Activated CD4-positive, CD25-positive, alpha-beta regulatory T cell treated with anti-CD3 and anti-CD28 coated beads, Interleukin-2, amount 50 U/mL, for 72 hours (primary cell): ENCODE data around the gene PPP3CA.
A peak's percentile ranks its signal among the peaks of the same experiment; 100 is the strongest.

ENCODE experiments used
- DNase-seq: peaks from one replicate; pipeline ENCODE4 v3.0.0; 2021

The PPP3CA gene

DNA sequence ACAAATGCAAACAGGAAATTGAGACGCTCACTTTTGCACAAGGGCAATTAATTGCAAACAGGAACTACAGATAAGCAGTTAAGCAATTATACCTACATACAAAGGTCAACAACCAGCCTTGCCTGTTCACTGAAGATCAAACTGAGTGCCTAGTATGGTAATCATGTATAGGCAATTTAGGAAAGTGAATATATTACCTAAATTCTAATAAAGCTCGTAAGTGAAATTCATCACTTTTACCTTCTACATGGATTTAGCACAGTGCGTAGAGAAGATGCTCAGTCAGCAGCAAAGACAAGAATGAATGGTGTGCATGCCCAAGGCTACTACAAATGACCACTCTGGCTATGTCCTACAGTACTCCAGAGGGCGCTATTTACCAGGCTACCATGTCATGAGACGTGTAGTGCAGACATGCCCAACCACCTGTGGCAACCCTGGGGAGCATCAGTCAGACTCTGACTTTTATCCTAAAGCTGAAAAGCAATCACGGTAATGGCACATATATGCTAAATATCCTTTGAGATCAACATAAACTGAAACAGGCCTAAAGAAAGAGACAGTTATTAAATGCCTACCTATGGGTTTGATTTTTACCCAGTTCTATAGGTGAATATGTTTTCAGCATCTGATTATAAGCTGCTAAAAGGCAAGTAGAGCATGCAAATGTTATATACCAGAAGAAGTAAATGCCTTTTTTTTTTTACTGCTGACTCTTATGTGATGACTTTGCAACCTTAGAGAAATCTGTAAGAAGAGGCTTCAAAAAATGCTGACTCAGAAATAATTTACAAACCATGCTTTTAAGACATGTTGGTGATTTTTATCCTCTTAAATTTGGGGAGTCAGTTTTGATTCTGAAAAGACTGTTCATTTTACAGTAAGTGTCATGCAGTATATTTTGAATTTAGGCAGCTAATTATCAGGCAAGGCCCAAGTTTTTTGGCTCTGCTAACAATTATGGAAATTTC, 178.0 kb downstream of the PPP3CA start:
- DNase-seq = peak; percentile 33

DNA sequence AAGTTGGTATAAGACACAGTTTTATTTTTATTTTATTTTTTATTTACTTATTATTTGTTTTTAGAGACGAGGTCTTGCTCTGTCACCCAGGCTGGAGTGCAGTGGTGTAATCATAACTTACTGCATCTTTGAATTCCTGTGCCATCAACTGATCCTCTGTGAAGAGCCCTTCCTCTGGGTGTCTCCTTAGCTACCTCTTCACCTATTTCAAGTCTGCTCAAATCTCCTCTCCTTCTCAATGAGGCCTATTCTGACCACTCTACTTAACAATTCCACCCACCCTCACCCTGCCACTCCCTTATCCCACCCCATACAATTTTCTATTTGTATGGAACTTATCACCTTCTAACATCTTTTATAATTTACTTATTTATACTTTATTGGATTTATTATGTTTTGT, 183.4 kb downstream of the PPP3CA start:
- DNase-seq = no peak

DNA sequence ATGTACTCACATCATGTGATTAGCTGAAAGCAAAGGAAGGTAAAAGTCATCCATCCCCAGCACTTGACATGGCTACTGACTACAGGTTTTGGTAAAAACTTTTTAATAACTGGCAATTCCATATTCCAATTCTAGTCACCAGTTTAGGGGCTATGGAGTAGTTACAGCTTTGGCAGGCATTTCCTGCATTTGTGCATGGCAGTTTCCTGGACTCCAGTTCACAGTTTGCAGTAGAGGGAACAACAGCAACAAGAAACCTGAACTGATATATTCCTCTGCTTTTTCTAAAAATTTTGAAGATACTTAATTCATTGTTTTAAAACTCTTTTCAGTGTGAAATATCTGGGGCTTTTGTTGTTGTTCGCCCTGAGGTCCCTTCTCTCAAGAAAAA, 184.3 kb downstream of the PPP3CA start:
- no peak for DNase-seq

DNA sequence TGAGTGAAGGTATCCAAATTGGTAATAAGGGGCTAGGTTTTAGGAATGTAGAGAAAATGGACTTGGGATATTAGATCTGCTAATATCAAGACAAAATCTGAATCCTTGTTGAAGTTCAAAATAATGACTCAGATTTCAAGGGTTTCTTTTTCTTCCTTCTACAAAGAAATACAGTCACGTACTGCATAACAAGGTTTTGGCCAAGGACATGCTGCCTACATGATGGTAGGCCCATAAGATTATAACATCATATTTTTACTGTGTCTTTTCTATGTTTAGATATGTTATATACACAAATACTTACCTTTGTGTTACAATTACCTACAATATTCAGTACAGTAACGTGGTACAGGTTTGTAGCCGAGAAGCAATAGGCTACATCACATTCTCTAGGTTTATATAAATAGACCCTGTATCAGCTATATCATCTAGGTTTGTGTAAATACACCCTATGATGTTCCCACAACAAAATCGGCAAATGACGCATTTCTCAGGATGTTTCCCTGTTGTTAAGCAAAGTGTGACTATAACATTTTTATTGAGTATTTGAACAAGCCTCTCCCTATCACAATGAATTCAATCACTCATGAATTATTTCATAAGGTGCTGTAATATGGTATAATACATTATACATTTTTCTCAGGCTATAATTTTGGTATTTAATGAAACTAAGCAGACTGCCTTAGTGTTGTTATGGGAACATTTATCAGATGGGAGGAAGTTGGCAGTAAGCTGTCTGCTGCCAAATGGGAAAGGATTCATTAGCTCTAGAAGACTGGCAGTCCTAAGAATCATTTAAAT, 186.3 kb downstream of the PPP3CA start:
- no peak for DNase-seq

DNA sequence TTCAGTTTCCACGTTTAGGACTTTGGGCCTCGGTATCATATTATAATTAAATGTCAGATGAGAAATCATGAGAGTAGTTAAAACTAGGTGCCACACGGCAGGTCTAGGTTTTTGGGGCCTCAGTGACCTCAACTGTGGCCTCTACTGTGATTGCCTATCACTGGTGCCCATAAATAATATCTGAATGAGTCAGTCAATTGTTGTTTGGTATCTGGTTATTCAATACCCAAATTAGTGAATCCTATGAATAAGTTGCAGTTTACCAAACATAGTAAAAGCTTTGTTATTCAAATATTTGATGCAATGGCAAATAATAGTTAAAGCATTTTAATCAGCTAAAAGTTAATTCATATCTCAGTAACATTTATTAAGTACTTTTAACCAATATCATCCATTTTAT, 188.8 kb downstream of the PPP3CA start:
- no peak for DNase-seq

DNA sequence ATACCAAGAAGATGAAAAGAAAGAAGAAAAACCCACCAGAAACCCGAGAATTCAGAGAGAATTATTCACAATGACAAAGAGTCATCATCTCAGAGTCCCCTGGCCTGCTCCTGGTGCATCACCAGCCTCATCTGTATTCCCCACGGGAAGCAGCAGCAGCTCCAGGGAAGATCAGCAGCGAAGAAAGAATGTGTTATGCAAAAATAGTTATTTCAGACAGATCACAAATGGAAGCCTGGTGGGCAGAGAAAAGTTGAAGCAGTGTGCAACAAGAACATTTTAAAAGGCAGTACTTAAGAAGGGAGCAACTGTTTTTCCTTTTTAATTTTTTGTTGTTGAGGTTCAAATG, 189.2 kb downstream of the PPP3CA start:
- DNase-seq = no peak

DNA sequence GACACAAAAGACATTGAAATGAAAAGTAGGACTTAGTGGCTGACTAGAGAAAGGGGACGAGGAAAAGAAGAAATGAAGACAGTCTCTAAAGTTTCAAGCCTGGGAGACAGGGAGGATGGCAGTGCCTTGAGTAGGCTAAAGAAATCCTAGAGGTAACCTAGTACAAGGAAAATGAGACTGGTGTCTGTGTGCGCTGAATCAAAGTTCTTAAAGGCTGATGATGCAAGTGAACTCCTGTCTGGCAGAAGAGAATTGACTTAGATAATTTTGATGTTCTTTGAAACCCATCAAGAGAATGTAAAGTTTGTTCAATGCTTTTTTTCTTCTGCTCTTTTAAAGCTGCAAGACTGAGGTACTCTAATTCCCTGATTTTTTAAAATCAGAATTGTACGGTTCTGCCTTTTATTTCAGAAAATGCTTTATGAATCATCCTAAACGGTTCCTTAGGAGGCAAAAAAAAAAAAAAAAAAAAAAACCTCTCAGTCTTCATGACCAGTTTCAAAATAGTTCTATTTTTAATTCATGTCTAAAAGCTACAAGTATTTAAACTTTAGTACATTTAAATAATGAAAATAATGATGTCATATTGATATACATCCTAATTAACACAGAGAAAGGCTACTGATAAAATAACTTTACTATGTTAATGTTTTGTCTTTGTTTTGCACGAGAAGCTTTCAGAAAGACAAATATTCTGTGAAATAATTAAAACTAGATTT, 189.8 kb downstream of the PPP3CA start:
- DNase-seq = no peak

DNA sequence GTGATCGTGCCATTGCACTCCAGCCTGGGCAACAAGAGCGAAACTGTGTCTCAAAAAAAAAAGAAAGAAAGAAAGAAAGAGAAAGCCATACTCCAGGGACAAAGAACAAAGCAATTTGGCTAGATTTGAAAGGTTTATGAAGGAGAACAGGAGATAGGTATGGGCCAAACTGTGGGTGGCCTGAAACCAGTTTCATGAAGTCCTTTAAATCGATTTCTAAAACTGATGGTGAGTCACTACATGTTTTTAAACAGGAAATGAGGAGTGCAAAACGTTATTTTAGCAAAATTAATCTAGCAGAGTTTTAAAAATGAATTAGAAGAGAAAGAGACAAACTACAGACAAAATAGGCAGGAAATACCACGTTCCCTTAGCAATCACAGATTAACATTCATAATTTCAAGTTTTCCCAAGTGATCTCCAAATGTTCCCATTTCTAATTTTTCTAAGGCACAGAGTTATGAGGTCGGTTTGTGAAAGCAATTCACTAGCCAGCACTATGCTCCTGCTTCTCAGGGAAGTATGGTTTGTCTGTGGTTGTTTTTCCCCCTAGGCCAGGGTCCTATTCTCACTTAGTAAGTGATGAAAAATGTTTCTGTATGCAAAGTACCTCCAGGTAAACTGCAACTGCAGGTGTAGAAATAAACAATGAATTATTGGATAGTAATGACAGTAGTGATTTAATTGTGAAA, 190.6 kb downstream of the PPP3CA start:
- DNase-seq = no peak

DNA sequence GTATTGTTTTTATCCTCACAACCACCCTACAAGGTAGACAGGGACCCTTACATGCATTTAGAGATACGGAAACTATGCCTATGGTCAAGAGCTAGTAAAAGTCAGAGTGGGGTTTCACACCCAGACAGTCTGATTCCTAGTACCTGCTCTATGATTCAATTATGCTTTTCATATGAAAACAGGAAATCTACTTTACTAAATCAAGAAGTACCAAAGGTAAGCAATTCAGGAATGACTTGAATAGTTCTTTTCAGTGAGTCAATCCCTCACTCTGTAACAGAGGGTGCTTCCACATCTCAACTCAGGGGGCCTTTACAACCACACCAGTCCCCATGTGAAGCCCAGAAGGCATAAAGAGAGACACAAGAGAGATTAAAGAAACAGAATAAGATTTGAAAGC, 191.4 kb downstream of the PPP3CA start:
- no peak for DNase-seq

DNA sequence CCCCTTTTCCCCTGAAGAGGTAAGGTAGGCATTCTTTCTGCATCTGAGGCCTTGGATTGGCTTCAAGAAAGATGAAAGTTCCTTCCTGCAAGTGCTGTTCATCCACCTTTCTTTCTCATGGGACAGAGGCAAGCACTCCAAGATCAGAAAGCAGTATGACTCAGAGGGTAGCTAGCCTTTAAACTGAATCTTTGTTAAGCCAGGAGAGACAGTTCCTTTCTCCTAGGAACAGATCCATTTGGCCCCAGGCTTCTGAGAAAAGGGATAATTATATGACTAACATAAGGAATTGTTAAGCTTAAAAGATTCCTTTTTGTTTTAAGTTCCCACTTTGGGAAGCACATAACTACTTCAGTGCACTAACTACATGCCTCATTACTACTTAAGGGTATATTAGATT, 192.0 kb downstream of the PPP3CA start:
- DNase-seq = no peak

DNA sequence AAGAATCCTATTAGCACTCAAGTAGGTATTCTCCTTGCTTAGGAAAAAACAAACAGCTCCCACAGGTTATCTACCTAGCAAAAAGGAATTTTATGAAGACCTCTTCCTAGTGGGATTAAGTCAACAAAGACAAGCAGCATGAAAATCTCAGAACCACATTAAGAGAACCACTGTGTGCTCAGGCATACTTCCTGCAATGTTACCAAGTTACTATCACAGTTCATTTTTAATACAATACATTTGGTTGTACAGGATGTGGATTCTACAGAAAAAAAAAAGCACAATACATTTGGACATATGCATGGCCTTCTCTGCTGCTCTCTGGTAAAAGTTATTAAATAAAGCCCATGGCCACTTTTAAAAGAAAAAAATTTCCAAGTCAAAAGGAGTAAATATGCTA, 193.7 kb downstream of the PPP3CA start:
- DNase-seq = no peak

DNA sequence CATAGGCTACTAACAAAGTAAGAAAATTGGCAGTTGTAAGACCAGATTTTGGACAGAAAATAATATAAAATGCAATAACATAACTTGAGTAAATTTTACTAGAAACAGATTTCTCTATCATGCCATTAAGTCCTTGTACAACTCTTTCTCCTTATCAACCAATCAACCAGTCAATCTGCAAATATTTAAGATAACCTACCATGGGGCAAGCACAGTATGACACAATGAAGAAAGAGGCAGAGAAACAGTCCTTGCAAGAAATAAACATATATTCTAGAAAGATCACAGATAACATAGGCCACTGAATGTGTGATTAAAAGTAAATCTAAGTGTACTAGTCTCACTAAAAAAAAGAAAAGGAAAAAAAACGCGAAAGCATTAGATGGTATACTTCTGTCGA, 194.8 kb downstream of the PPP3CA start:
- DNase-seq = no peak

DNA sequence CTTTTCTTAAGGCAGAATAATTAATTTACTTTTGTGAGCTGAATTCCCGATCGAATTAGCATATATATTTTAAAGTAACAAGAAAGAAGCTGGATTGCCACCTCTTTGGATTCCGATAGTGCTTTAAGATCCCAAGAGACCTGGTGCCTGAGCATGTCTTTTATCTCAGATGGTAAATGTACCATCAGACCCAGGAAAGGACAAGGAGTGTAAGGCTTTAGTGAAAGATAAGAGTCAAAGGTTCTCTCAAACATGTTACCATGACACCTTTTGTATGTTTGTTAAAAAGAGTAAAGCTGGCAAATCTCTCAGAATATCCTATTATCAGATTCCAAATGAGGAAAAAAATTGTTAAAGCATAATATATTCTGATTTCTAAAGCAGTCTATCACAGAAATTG, 198.8 kb downstream of the PPP3CA start:
- DNase-seq = no peak

DNA sequence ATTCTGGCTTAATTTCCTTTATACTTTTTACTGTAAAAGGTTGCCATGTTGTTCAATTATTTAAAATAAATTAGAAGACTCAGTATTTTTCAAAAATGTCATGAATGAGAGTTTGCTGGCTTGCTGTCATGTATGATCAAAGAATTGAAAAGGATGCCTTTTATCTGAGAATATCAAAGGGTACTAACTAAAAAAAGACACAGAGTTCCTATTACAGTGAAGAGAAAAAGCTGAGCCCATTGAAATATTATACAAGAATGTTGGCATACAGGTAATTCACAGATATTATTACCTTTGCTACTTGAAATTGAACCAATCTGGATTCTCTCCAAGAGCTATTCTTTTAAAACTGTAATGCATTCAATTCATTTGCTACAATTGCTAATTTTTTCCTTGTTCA, 200.0 kb downstream of the PPP3CA start:
- no peak for DNase-seq

DNA sequence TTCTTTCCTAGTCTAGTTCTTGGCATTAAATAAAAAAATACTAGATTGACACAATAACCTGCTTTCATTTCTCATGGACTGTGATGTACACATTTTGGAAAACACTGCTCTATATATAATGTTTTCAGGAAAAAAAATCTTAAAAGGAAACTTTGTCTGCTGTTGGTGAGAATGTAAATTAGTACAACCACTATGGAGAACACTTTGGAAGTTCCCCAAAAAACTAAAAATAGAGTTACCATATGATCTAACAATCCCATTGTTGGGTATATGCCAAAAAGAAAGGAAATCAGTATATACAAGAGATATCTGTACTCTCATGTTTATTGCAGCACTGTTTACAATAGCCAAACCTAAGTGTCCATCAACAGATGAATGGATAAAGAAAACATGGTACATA, 202.3 kb downstream of the PPP3CA start:
- DNase-seq = no peak

DNA sequence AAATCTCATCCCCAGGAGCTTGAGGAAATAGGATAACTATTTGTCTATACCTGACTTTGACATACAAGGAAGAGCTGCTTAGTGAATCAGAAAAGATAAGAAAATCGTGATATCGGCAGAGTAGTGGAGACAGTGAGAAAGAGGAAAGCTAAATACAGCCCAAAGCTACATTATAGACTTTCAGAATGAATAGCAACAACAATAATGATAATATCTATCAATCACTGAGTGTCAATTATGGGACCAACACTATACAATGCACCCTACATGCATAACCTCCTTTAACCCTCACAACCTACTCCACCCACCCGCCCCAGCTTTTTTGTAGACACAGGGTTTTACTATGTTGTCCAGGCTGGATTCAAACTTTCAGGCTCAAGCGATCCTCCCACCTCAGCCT, 205.1 kb downstream of the PPP3CA start:
- no peak for DNase-seq

DNA sequence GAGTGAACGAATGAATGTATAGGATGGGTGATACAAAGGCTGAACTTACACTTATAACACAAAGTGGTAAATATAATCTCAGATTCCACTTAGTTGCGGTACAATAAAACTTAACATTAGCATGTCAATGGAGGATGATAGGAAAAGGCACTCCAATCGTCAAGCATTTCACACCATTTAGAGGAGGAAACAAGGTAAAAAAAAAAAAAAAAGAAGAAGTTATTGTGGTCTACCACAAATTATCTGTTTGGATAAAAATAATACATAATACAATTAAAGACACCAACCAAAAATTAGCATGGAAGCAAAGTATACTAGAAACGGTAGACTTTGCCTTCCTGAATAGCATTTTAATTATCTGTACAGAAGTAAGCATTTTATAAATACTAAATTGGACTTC, 205.5 kb downstream of the PPP3CA start:
- DNase-seq = no peak

DNA sequence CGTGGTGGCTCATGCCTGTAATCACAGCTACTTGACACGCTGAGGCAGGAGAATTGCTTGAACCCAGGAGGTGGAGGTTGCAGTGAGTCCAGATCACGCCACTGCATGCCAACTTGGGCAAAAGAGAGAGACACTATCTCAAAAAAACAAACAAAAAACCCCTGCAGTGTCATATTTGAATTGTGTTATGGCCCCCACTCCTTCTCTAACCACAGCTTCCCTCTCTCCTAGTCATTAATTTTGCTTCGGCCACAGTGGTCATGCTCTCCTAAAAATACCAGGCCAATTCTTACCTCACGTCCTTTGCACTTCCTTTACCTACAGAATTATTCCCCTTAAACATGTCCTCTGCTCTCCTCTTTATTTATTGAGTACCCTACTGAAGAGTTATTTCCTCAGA, 206.1 kb downstream of the PPP3CA start:
- no peak for DNase-seq

DNA sequence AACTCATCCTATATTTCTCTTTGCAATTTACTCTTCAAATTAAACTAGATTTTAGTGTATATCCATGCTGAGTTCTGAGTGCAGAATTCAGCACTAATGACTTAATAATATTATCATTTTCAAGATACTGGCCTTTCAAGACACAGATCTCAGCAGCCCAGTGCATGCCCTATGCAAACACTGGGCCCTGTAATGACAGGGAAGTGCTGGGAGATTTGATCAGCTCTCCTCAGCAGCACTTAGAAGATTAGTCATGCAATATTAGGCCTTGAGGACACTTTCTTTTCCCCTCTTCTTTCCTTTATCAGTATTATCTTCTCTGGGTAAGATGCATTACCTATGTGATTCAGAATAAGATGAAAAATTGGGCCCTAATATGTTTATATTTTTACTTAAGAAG, 207.1 kb downstream of the PPP3CA start:
- DNase-seq = no peak

DNA sequence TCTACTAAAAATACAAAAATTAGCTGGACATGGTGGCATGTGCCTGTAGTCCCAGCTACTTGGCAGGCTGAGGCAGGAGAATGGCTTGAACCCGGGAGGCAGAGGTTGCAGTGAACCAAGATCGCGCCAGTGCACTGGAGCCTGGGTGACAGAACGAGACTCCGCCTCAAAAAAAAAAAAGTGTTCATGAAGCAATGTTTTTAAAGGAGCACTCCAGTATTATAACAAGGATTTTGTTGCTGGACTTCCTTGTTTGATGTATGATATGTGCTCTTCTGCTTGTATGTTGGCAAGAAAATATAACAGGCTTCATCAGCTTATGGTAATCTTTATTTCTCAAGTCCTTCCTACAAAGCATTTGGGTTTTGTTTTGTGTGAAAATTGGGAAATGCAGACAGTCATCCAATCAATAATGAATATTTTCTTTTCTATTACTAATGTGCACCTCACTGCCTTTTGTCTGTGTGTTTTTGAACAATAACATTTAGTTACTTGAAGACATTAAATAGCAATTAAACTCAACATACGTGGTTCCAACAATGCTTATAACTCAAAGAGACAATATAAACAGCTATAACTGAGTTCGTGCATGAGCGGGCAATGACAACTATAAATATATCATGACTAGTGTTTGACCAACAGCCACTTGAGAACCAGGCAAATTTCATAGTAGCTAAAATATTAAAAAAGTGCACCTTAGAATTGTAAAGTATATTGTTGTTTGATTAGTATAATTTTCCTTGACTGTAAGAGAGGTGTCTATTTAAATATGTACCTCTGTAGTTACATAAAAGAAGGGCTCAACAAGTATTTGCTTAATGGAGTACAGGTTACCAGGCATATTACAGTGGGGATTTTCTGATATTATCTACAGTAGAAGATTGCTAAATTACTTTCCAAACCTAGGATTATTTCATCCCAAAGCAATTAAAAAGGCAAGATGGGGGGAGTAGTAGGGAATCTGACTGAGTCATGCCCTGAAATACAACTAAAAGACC, 210.7 kb downstream of the PPP3CA start:
- no peak for DNase-seq

DNA sequence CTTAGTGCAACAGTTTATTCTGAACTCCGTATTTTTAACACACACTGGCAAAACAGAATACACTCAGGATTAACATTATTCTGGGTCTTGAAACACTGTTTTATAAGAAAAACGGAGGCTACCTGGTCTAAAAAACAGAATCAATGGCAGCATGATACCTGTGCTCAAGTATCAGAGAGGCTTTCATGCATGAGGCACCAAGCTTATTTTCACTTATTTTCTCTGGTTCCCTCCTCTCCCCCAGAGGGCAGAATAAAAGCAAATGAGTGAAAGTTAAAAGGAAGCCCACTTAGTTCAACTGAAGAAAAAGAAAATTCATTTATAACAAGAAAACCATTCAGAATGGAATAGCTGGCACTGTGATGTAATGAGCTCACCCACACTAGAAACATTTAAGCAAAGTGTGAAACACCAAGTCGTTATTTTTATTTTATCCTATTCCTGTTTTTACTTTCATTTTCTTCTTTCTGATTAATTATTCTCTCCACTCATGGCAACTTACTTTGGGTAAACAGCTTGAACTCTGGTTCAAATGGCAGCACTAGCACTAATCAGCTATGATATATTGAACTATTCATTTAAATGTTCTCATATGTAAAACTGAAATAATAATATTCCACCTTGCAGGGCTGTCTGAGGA, 211.8 kb downstream of the PPP3CA start:
- no peak for DNase-seq
